ENCODE measurements around the gene GAL3ST1. TPM values are rescaled to one million over a fixed set of nuclear protein-coding genes. Genes with fewer than 3 reads are reported as not detected.
A peak's percentile ranks its signal among the peaks of the same experiment; 100 is the strongest.

Gene GAL3ST1
- total RNA-seq, 1 donor: not detected

DNA sequence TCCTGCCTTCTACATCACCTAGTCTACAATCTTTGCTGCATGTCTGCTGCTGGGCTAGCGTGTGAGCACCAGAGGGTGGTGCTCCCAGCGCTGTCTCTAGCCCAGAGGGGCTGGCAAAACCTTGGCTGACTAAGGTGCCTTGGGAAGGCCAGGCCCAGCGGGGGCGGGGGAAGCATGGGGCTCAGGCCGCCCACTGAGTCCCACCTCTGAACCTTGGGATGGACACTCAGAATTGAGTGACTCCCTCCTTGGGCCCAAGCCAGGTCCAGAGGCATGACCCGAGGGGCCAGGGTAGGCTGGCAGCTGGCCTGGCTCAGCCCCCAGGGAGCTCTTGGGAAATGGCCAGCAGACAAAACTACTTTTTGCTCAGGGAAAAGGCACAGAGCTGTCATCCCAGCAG lies 7.6 kb upstream of the GAL3ST1 start:
- H3K4me3 ChIP-seq (ENCODE audit: insufficient read depth, low read length): no peak overlapping the region
- peak overlapping the region; percentile 45 for H3K27ac ChIP-seq (ENCODE audit: low read depth, low read length)
- peaks cover 11% of the 10 kb centered on the region for H3K4me1 ChIP-seq (ENCODE audit: insufficient read depth, low read length)
- DNase-seq (ENCODE audit: insufficient read length, low spot score, missing footprints): peak; percentile 88
- H2AFZ ChIP-seq (ENCODE audit: low read length): no peak overlapping the region
- H3K4me2 ChIP-seq (ENCODE audit: insufficient read depth, low read length): no peak overlapping the region
- H3K27me3 ChIP-seq (ENCODE audit: insufficient read depth, low read length): no peaks in the 10 kb centered on the region
- TF ChIP-seq, protein P1, sequence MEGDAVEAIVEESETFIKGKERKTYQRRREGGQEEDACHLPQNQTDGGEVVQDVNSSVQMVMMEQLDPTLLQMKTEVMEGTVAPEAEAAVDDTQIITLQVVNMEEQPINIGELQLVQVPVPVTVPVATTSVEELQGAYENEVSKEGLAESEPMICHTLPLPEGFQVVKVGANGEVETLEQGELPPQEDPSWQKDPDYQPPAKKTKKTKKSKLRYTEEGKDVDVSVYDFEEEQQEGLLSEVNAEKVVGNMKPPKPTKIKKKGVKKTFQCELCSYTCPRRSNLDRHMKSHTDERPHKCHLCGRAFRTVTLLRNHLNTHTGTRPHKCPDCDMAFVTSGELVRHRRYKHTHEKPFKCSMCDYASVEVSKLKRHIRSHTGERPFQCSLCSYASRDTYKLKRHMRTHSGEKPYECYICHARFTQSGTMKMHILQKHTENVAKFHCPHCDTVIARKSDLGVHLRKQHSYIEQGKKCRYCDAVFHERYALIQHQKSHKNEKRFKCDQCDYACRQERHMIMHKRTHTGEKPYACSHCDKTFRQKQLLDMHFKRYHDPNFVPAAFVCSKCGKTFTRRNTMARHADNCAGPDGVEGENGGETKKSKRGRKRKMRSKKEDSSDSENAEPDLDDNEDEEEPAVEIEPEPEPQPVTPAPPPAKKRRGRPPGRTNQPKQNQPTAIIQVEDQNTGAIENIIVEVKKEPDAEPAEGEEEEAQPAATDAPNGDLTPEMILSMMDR (IDR thresholded peaks at IDR 0.05; ENCODE audit: extremely low read depth, low read depth, low read length): no peak
- no peaks in the 10 kb centered on the region for H3K9me3 ChIP-seq (ENCODE audit: low read depth, low read length)
- H4K20me1 ChIP-seq (ENCODE audit: insufficient read depth, low read length): peaks cover 9% of the 10 kb centered on the region
- peaks cover 85% of the 10 kb centered on the region for H3K36me3 ChIP-seq (ENCODE audit: insufficient read depth, low read length)
- peaks cover 2% of the 10 kb centered on the region for H3K79me2 ChIP-seq (ENCODE audit: insufficient read depth, low read length)

DNA sequence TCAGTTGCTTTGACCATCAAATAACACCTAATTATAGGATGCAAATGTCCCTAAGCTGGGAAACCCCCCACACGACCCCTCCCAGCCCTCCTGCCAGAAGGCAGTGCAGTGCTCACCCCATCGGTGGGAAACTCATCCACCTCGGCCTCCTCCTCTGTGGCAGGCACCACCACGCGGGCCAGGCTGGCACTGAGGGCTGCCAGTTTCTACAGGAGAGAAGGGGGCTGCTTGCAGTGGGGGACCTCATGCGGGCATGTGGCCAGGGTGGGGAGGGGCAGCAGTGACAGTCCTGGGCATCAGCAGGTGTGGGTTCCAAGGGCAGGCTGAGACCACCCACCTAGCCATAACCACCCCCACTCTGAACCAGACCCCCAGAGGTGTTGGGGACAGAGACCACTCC lies 6.4 kb upstream of the GAL3ST1 start:
- Histone ChIP-seq H2AFZ (ENCODE audit: low read length) (no peak overlapping the region), H3K4me3 (ENCODE audit: insufficient read depth, low read length) (no peak overlapping the region), H3K79me2 (ENCODE audit: insufficient read depth, low read length) (peaks cover 2% of the 10 kb centered on the region), H3K36me3 (ENCODE audit: insufficient read depth, low read length) (peaks cover 85% of the 10 kb centered on the region), H3K27me3 (ENCODE audit: insufficient read depth, low read length) (no peaks in the 10 kb centered on the region), H3K9me3 (ENCODE audit: low read depth, low read length) (no peaks in the 10 kb centered on the region), H3K27ac (ENCODE audit: low read depth, low read length) (no peak overlapping the region), H4K20me1 (ENCODE audit: insufficient read depth, low read length) (peaks cover 11% of the 10 kb centered on the region), H3K4me1 (ENCODE audit: insufficient read depth, low read length) (peaks cover 14% of the 10 kb centered on the region), H3K4me2 (ENCODE audit: insufficient read depth, low read length) (no peak overlapping the region)
- peak; percentile 36 for DNase-seq (ENCODE audit: insufficient read length, low spot score, missing footprints)
- TF ChIP-seq, protein P1 (IDR thresholded peaks at IDR 0.05; ENCODE audit: extremely low read depth, low read depth, low read length): no peak

DNA sequence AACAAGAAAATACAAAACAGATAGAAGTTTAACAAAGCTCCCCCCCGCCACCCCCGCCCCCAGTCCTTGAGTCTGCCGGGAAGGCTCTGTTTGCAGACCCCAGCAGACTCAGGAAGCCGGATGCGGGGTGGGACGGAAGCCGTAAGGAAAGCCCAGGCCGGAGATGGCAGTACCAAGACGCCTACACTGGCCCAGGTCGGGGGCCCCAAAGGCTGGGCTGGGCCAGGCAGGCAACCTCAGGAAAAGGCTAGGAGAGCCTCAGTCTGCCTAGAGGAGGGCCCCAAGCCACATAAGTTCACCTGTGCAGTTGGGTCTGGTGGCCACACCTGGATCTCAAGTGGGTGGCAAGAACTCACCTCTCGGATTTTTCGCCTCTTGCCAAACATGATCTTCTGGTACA lies 4.0 kb upstream of the GAL3ST1 start:
- H3K4me1 ChIP-seq (ENCODE audit: insufficient read depth, low read length): peaks cover 25% of the 10 kb centered on the region
- H3K4me3 ChIP-seq (ENCODE audit: insufficient read depth, low read length): no peak overlapping the region

DNA sequence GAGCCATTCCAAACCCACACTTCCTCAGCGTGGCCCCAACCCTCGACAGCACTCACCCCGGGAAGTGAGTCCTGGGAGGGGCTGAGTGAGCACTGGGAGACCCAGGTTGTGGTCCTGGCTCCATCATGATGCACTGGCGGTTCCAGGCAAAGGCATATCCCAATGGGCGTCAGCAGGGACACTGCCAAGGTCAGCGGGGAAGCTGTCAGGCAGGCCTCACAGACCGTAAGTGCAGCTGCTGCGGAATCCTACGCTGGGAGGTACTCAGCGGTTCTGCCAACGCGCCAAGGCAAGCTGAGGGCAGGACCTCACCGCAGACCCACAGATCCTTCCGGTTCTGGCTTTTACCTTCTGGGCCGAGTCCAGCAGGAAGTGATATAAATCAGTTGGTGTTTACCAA lies 1.4 kb upstream of the GAL3ST1 start:
- Histone ChIP-seq H3K9me3 (ENCODE audit: low read depth, low read length) (no peaks in the 10 kb centered on the region), H3K27me3 (ENCODE audit: insufficient read depth, low read length) (peaks cover 7% of the 10 kb centered on the region), H3K27ac (ENCODE audit: low read depth, low read length) (peak overlapping the region; percentile 60)

More for the DNA sequence above, 4.0 kb upstream of the GAL3ST1 start:
- H3K27me3 ChIP-seq (ENCODE audit: insufficient read depth, low read length): no peaks in the 10 kb centered on the region
- H3K9me3 ChIP-seq (ENCODE audit: low read depth, low read length): no peaks in the 10 kb centered on the region
- no peaks in the 10 kb centered on the region for H3K79me2 ChIP-seq (ENCODE audit: insufficient read depth, low read length)
- TF ChIP-seq, protein P1 (IDR thresholded peaks at IDR 0.05; ENCODE audit: extremely low read depth, low read depth, low read length): no peak
- DNase-seq (ENCODE audit: insufficient read length, low spot score, missing footprints): peak; percentile 77
- peaks cover 16% of the 10 kb centered on the region for H4K20me1 ChIP-seq (ENCODE audit: insufficient read depth, low read length)
- peaks cover 65% of the 10 kb centered on the region for H3K36me3 ChIP-seq (ENCODE audit: insufficient read depth, low read length)
- H3K27ac ChIP-seq (ENCODE audit: low read depth, low read length): no peak overlapping the region
- H3K4me2 ChIP-seq (ENCODE audit: insufficient read depth, low read length): no peak overlapping the region
- no peak overlapping the region for H2AFZ ChIP-seq (ENCODE audit: low read length)

More for the DNA sequence above, 1.4 kb upstream of the GAL3ST1 start:
- H3K36me3 ChIP-seq (ENCODE audit: insufficient read depth, low read length): peaks cover 49% of the 10 kb centered on the region
- H3K4me1 ChIP-seq (ENCODE audit: insufficient read depth, low read length): peaks cover 14% of the 10 kb centered on the region
- no peak overlapping the region for H3K4me3 ChIP-seq (ENCODE audit: insufficient read depth, low read length)
- no peak overlapping the region for H2AFZ ChIP-seq (ENCODE audit: low read length)
- peaks cover 11% of the 10 kb centered on the region for H4K20me1 ChIP-seq (ENCODE audit: insufficient read depth, low read length)
- DNase-seq (ENCODE audit: insufficient read length, low spot score, missing footprints): peak; percentile 89
- TF ChIP-seq, protein P1 (IDR thresholded peaks at IDR 0.05; ENCODE audit: extremely low read depth, low read depth, low read length): no peak
- H3K4me2 ChIP-seq (ENCODE audit: insufficient read depth, low read length): no peak overlapping the region
- no peaks in the 10 kb centered on the region for H3K79me2 ChIP-seq (ENCODE audit: insufficient read depth, low read length)

All from osteoblast (primary cell).